ENCODE results near the gene FANCE.

FANCE gene

DNA sequence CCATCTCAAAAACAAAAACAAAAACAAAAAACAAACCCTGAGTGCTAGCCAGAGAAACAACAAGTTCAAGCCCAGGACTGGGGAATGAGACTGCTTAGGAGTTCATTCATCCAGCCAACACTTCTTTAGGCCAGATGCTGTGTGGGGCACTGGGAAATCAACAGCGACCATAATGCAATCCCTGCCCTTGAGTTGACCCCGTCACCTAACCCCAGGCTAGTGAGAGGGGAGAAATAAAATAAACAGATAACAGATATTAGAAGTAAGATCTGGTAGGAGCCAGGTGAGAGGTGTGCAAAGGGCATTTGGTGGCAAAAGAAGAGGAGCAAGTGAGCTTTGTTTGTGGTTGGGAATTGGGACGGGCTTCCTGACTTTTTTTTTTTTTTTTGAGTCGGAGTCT is 11.2 kb downstream of the FANCE start:
- H3K27ac ChIP-seq = no peak overlapping the region
- DNase-seq (ENCODE audit: low read depth, low spot score) = no peak

DNA sequence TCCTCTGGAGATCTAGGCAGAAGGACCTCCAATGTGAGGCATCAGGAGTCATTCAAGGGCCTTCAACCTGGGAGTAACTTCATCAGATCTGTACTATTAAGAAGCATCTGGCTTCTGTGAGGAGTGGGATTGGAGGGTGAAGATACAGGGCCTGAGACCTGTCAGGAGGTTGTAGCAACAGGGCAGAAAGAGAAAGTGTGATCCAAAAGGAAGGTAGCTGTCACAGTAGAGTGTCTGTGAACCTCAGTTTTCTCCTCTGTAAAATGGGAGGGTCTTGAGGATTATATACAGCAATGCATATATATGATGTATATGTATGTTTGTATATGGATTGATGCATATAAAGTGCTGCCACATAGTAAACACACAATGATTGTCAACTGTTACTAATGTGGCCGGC is 13.5 kb downstream of the FANCE start:
- no peak overlapping the region for H3K27ac ChIP-seq
- no peak for DNase-seq (ENCODE audit: low read depth, low spot score)

DNA sequence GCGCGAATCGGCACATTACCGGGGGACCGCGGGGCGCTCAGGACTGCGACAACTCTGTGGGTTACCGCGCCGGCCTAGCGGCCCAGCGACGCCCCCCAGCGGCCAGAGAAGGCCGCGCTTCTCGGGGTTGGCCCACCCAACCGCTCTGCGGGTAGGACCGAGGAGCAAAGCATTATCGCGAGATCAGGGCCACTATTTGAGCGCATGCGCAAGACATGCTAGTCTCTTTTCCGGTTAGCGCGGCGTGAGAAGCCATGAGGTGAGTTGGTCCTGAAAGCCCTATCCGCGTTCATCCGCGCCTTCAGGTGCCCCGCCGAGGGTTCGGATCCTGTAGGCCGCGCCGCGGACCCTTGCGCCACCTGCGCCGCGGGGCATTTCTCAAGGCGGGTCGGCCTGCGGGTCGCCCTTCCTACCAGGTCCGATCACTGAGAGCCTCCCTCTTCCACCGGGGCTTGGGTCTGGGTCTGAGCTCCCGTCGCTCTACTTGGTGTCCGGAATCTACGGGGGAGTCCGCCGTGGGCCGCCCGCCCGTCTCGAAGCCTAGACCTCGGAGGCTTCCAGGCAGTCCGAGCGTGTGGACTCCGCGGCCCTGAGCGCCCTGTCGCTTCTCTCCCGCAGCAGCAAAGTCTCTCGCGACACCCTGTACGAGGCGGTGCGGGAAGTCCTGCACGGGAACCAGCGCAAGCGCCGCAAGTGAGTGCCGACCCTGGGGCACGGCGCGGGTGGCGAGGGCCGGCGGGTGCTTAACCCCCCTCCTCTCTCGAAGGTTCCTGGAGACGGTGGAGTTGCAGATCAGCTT is 16.2 kb downstream of the FANCE start, which contains the start of gene RPL10A:
Gene RPL10A, plus strand, starts transcription at position 221 of the 799 bp plus-strand sequence. Its CDS starts 34 bp downstream, at position 255.
- peak; percentile 82 for DNase-seq (ENCODE audit: low read depth, low spot score)
- H3K27ac ChIP-seq = peak within 1 kb of the TSS; percentile 94

DNA sequence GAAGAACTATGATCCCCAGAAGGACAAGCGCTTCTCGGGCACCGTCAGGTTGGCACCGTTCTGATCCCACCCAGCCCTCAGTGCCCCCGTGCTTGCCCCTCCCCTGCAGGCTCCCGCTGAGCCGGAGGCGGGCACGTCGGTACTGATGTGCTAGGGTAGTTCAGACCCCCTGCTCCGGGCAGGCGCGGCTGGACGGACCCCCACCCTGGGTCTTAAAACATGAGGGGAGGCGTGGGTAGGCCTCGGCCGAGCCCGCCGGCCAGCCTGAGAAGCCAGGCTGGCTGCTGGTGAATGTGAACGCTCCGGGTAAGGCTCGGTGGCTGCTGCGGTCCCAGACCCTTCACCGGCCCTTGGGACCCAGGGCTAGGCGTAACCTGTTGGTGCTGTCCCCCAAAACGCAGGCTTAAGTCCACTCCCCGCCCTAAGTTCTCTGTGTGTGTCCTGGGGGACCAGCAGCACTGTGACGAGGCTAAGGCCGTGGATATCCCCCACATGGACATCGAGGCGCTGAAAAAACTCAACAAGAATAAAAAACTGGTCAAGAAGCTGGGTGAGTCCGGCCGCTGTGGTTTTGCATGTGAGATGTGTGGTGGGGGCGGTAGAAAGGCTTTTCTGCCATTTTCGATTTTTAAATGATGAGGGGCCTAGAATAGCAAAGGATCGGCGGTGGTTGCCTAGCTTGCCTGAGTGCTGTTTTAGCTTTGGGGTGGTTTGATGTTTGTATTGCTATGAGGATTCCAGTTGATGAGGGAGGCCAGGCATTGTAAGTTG is 17.0 kb downstream of the FANCE start:
- DNase-seq (ENCODE audit: low read depth, low spot score) = no peak
- H3K27ac ChIP-seq = peak overlapping the region; percentile 94

DNA sequence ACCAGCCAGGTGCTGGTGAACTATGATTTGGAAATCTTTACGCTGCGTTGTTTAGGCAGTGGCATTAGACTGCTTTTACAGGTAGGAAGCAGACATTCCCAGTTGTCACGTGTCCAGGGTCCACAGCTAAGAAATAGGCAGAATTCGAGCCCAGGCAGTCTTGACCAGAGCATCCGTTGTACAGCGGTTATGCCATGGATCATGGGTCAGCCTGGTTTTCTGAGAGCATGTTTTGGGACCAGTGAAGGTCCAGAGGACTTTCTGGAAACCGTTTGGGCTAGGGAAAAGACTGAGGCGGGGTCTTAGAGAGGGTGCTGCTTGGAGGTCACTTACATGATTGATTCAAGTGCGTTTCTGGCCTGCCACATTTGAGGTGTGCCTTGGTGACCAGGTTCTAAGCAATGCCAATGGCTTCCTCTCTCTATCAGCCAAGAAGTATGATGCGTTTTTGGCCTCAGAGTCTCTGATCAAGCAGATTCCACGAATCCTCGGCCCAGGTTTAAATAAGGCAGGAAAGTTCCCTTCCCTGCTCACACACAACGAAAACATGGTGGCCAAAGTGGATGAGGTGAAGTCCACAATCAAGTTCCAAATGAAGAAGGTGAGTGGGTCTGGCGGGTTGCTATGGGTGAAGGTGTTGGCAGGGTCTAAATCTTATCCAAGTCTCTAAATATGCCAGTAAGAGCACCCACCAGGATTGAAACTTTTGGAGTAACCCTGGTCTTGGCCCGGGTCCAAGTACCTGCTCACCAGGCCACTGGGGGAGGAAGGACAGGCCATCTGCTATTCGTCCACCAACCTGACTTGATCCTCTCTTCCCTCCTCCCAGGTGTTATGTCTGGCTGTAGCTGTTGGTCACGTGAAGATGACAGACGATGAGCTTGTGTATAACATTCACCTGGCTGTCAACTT is 17.9 kb downstream of the FANCE start:
- DNase-seq (ENCODE audit: low read depth, low spot score) = no peak
- H3K27ac ChIP-seq = peak overlapping the region; percentile 94

DNA sequence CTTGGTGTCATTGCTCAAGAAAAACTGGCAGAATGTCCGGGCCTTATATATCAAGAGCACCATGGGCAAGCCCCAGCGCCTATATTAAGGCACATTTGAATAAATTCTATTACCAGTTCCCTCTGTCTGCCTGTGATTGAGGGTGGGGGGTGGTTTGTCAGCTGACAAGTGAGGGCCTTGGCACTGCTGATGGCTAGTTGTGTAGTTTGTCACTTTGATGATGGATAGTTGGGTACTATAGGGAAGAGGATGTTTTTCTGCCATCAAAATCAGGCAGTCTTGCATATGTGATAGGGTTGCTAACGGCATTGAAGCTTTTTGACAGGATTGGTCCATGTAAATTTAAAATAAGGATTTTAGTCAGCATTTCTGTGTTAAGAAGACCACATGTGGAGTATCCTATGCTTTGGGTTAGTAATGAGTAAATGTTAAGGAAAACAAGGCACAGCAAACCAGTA is 18.6 kb downstream of the FANCE start:
- peak overlapping the region; percentile 94 for H3K27ac ChIP-seq
- no peak for DNase-seq (ENCODE audit: low read depth, low spot score)

DNA sequence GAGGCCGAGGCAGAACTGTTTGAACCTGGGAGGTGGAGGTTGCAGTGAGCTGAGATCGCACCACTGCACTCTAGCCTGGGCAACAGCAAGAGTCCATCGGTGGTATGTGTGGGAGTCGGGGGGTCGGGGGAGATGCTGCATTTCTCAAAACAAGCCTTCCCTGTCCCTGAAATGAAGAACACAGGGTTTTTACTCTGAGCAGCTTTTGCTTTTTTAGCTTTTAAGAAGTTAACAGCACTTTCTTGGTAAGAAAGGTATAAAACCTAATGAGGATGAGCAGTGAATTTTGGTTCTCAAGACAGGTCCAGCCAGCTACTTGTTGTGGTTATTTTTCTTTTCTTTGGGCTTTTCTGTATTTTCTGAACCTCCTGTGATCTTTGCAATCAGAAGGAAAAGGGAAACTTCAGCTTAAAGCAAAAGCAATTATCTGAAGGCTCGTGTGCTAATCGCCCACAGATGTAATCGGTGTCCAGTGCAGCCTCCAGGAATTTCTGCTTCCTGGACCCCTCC is 19.8 kb downstream of the FANCE start:
- DNase-seq (ENCODE audit: low read depth, low spot score) = no peak
- H3K27ac ChIP-seq = peak overlapping the region; percentile 94

DNA sequence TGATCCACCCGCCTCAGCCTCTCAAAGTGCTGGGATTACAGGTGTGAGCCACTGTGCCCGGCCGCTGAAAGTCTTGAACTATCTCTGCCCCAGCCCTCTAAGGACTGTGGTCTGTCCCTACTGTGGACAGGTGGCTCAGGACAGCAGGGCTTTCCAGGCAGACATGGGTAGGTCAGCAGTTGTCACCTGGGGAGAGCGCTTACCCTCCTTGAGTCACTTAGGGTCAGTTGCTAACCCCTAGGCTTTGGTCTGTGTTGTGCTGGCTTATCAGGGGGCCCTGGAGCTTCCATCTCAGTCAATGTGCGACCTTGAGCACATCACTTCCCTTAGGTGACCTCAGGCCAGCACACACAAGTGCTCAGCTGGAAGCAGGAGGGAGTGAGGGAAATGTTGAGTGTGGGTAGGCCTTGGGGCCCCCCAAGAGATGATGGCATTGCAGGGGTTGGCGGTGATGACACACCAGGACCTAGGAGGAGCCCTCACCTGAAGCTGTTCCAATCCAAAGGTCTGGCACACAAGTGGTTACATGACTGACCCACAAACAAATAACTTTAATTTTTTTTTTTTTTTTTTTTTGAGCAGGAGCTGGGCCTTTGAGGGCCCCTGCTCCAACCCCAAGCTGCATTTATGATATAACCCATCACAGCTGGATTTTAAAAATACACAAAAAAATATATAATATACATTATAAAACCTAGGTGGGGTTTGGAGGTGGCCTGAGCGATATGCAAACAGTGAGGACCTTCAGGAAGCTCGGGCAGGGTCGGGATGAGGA is 21.1 kb downstream of the FANCE start:
- DNase-seq (ENCODE audit: low read depth, low spot score) = no peak
- H3K27ac ChIP-seq = peak overlapping the region; percentile 94

DNA sequence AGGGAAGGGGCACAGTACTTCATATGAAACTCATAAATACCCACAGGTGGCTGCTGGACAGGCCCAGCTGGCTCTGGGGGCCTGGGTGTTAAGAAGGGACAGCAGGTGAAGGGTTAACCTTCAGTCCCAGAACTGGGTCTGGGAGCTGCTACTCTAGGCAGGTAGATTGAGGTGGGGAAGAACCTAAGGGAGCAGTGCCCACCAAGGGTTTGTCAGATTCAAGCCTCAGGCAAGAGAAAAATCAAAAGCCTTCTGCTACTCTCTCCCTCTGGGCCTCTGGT is 21.7 kb downstream of the FANCE start:
- DNase-seq (ENCODE audit: low read depth, low spot score) = no peak
- peak overlapping the region; percentile 94 for H3K27ac ChIP-seq

DNA sequence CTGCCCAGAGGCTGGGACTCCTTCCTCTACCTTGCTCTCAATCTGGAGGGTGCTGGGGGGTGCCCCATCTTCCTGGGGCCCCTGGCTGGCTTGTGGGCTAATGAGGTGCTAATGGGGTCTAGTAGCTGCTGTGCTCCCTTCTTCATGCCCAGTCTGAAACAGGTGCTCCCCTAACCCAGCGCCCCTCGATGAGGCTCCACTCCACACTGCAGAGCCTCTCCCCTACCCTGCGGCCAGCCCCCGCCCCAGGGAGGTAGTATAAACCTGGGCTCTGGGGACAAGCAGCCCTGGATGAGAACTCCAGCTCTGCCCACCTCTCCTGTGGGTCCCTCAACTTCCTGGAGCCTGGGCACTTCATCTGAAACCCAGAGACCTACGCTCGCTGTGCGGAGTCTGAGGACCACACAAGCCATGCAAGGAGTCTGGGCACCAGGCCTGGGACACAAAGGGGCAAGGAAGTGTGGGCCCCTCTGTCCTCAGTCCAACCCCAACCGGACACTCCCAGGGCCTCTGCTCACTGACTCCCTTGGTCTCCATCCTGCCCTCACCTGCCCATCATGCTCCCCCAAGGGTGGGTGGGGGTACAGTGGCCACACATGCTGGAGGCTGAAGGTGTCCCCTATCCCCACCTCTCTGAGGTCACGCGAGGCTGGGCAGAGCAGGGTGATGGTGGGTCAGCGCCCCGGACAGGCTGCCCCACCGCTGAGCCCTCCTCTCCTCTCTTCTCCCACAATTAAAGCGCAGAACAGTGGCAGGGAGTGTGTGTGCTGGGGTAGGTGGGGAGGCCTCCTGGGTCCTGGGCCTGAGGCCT is 22.2 kb downstream of the FANCE start:
- DNase-seq (ENCODE audit: low read depth, low spot score) = no peak
- H3K27ac ChIP-seq = peak overlapping the region; percentile 94

DNA sequence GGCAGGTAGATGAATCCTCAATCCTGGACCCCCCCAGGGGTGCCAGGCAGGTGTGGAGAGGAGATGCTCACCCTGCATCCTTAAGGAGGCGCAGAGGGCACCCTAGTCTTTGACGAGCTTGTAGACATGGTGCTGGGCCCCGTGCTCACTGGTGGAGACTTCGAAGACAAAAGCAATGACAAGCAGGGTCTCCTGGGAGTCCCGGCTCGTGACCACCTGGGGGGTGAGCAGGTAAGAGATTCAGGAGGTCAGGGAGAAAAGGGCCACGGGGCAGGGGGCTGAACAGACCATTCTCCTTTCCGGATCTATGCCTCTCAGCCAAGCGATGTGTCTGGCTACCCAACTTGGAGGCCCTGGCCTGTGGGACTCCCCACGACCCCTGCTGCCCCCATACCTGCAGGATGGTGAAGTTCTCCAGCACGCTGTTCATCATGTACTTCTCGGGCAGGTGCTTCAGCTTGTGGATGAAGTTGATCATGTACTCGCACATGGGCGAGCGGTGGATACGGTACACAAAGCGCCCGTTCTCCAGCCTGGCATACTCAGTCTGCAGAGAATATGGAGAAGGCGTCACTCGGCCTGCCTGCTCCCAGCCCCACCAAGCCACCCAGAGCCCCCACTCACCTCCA is 22.9 kb downstream of the FANCE start:
- no peak for DNase-seq (ENCODE audit: low read depth, low spot score)
- no peak overlapping the region for H3K27ac ChIP-seq

DNA sequence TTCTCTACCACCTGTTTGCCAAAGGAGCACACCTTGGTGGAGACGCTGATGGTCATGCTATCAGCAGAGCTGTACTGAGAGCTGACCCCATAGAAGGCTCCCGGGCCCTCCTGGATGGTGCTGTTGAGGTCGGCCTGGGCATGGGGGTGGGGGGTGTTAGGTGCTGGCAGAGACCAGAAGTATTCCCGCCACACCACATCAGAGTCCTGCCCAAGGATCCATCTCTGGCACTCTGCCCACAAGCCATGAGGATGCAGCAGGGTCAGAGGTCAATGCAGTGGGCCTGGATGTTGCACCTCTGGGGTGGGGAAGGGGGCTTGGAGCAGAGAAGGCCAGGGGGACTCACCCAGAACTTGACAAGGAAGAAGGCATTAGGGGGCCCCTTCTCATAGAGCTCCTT is 23.4 kb downstream of the FANCE start:
- no peak overlapping the region for H3K27ac ChIP-seq

DNA sequence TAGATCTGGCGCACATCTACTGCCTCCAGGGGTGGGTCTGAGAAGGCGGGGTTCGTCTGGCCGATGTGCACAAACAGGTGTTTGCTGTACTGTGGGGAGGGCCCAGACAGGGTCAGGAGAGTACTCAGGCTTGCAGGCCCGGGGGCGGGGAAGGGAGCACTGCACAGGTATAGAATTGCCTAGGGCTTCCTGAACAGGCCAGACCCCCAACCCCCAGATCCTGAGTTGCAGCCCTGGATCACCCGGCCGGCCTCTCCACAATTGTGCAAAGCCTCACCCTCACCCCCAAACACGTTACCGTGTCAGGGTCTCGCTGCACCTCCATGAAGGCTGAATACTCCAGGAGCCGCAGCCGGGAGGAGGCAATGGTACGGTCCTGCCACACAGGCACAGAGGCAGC is 23.9 kb downstream of the FANCE start:
- no peak for DNase-seq (ENCODE audit: low read depth, low spot score)
- H3K27ac ChIP-seq = no peak overlapping the region

More for the DNA sequence above, 23.4 kb downstream of the FANCE start:
- no peak for DNase-seq (ENCODE audit: low read depth, low spot score)

DNA sequence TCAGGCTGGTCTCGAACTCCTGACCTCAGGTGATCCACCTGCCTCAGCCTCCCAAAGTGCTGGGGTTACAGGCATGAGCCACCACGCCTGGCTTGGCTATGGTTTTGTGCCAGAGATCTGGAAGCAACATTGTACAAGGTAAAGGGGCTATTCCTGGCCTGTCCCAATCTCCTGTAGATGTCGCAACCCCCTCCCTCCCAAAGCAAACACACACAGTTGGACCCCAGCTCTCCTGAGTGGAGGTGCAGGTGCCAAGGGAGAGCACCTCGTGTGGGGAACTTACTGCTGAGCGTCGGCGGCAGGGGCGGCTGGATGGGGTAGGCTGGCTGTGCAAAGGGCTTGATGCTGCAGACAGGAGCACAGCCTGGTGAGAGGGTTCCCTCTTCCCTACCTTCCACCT is 24.9 kb downstream of the FANCE start:
- H3K27ac ChIP-seq = no peak overlapping the region

DNA sequence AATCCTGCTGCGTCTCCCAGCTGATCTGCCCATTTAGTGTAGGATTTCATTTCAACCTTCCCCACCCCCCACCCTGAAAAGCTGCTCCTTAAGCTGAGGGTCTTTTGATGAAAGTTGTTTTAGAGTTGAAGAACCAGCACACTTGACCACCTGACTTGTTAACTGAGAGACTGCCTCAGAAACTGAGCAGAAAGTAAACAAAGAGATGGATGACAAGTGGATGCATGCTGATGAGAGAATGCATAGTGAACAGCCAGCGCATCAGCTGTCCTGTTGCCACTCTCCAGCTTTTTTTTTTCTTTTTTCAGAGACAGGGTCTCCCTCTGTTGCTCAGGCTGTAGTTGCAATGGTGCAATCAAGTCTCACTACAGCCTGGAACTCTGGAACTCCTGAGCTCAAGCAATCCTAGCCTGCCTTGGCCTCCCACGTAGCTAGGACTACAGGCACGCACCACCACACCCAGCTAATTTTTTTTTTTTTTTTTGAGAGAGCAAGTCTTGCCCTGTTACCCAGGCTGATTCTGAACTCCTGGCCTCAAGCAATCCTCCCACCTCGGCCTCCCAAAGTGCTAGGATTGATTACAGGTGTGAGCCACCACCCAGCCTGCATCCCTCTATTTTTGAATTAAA is 25.5 kb downstream of the FANCE start:
- H3K27ac ChIP-seq = no peak overlapping the region

More for the DNA sequence above, 24.9 kb downstream of the FANCE start:
- DNase-seq (ENCODE audit: low read depth, low spot score) = no peak

DNA sequence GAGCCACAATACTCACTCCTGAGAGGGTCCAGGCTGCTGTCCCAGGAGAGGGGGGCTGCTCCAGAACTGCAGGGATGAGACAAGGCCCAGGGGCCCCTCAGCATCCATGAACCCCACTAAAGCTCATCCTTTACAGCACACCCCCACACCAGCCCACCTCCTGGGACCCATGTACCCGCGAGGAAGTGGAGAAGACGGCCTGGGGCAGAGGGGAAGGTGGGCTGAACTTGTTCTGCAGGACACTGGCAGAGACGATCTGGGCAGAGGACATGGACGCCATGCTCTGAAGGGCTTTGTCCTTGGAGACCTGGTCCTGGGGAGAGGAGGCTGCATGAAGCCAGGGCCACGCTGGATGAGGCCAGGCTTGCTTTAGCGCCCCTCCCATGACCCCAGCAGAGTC is 26.1 kb downstream of the FANCE start:
- no peak for DNase-seq (ENCODE audit: low read depth, low spot score)
- H3K27ac ChIP-seq = no peak overlapping the region

More for the DNA sequence above, 25.5 kb downstream of the FANCE start:
- no peak for DNase-seq (ENCODE audit: low read depth, low spot score)

DNA sequence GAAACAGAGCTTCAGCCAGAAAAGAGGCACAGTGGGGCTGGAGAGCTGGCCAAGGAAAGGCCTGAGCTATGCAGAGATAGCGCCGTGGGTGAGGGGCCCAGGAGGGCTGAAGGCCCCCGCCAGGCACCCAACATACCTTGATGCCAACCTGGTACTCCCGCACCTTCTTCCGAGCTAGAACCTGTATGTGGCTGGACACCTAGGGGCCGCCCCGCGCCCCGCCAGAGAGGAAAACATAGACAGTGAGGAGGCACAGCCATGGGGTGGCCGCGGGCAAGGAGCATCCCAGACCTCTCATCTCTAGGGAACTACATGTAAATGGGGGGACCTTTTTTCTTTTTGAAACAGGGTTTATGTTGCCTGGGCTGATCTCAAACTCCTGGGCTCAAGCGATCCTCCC is 28.0 kb downstream of the FANCE start:
- DNase-seq (ENCODE audit: low read depth, low spot score) = no peak
- no peak overlapping the region for H3K27ac ChIP-seq

DNA sequence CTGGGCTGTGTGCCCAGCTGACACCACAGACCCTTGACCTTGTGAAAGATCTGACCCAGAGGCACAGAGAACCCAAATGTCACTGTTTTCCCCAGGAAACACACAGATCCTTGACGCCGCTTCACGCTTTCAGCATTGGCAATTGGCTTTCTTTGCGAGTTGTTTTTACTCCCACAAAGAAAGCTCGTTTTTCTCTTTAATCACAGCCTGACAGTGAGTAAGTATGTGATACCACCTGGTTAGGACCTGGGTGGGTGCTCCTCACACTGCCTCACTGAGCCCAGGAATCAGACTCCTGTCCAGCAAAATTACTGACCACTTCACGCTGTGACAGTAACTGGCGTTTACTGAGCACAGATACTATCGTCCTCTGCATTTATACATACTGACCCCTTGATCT is 29.1 kb downstream of the FANCE start:
- no peak for DNase-seq (ENCODE audit: low read depth, low spot score)
- H3K27ac ChIP-seq = no peak overlapping the region

Data from epithelial cell of prostate (primary cell).